Astrocyte of the spinal cord (primary cell): ENCODE data around the gene KRTAP2-1.

ENCODE experiments used
- DNase-seq: peaks from one replicate; pipeline ENCODE4 v3.0.0; 2011; ENCODE audit warnings: low read depth, low spot score
- H3K4me3 ChIP-seq: 2 replicates; pipeline ENCODE4 v1.5.1; 2011; ENCODE audit warnings: low read depth, mild to moderate bottlenecking, low read length, moderate library complexity
- CTCF ChIP-seq: IDR thresholded peaks from 2 replicates; pipeline ENCODE4 v1.5.1; 2012; ENCODE audit warnings: low read depth, mild to moderate bottlenecking, low read length, inconsistent platforms
- in situ Hi-C: cut with HindIII; loops from 2 replicates; pipeline ENCODE4 v1.10.0; 2017; ENCODE audit warnings: low sequenced_read_pairs

The KRTAP2-1 gene

GRCh38 chr17:40997361-40997760, 49.8 kb downstream of the KRTAP2-1 start:
- no peak for TF ChIP-seq CTCF
- in situ Hi-C loops, result no loop called here
- H3K4me3 ChIP-seq, result no peak overlapping the region
- no peak for DNase-seq

GRCh38 chr17:40996829-40997228, 50.3 kb downstream of the KRTAP2-1 start:
- in situ Hi-C loops, result no loop called here
- TF ChIP-seq CTCF, result no peak
- no peak overlapping the region for H3K4me3 ChIP-seq

More at GRCh38 chr17:40996829-40997228, 50.3 kb downstream of the KRTAP2-1 start:
- DNase-seq, result no peak
